CD4-positive, alpha-beta T cell treated with Interleukin-21 for 1 hour (primary cell): ENCODE data around the gene PUSL1.

ENCODE experiments used
- DNase-seq: peaks from one replicate; pipeline ENCODE4 v3.0.0-alpha.2; 2020

PUSL1 gene

GRCh38 chr1:1342061-1342562 is 33.7 kb downstream of the PUSL1 start:
- DNase-seq = no peak

GRCh38 chr1:1342584-1343115 is 34.3 kb downstream of the PUSL1 start:
- no peak for DNase-seq

- no peak for DNase-seq
These were observed 35.5 kb downstream of the PUSL1 start for GRCh38 chr1:1343811-1344421.

GRCh38 chr1:1344655-1345361 is 36.4 kb downstream of the PUSL1 start:
- no peak for DNase-seq

DNA sequence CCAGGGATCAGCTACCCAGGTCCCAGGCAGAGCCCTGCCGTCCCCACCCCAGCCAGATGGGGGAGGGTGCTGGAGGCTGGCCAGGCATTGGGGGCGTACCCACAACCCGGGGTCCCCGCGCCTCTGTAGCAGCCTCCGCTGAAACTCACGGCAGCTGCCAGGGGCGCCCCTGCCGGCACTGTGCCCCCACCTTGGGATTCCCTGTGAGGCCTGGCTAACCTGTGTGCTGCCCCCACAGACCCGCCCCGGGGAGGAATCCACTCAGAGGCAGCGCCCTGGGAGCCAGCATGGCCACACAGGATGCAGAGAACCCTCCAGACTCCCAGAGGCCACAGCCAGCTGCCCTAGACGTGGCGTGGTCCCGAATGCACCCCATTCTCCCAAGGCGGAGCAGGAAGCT is 37.0 kb downstream of the PUSL1 start:
- no peak for DNase-seq

- DNase-seq = no peak
These were observed 37.6 kb downstream of the PUSL1 start for GRCh38 chr1:1345860-1346500.

DNA sequence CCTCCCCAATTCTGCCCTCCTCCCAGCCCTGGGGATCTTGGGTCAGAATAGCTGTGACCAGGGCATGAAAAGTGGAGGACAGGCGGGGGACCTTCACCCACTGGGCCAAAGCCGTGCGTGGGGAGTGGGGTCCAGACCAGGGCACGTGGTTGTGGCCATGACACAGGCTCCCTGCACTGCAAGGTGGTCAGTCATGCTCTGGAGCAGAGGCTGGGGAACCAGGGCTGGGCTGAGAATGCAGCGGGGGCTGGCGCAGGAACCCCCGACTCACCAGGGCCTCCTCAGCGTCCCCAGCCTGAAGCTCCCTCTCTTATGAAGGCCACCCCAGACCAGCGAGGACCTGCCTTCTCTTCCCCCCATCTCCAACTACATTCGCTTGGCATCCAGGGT is 38.1 kb downstream of the PUSL1 start:
- no peak for DNase-seq

GRCh38 chr1:1347026-1347595 is 38.7 kb downstream of the PUSL1 start:
- no peak for DNase-seq

GRCh38 chr1:1347663-1348419 is 39.4 kb downstream of the PUSL1 start:
- DNase-seq = no peak

GRCh38 chr1:1348420-1349255 is 40.2 kb downstream of the PUSL1 start:
- DNase-seq = no peak

GRCh38 chr1:1349256-1350012 is 41.0 kb downstream of the PUSL1 start, which contains the start of gene DVL1:
Gene DVL1 (minus strand): TSS chr1:1349418. CDS start chr1:1349065, 353 bp downstream.
- peak; percentile 72 for DNase-seq

DNA sequence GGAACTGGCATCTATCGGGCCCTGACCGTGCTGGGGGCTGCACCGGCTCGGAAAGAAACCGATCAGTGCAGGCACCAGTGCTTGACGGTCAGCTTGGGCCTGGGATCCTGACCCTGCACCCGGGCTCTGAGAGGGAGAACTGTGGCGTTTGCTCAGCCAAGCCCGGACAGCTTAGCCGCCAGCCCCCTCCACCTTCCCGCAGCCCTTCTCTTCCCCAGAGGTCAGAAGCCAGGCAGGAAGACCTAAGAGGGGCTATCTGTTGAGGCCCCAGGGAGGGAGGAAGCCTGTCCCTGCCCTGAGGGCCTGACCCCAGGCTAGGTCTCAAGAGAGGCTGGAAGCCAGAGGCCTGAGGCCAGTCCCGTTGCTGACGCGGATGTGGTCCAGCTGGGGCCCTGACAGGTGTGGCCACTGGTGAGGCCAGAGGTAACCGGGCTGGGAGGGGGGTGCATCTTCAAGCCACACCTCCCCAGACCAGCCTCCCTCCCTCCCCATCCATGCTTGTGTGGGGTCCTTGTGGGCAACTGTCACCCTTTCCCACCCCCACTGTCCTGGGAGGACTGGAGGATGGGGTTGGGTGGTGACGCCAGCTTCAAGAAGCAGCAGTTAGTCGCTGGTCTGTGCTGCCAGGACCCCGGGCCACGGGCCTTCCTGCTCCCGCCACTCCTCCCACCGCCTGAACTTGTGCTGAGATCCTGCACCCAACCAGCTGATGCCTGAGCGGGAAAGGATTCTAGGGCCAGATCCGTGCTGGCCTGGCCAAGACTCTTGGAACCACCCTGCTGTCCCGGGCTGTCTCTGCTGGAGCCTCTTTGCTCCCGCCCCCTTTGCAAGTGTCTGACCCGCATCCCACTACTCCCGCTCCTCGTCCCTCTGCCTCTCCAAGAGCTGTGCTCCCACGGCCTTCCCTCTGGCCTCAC is 43.4 kb downstream of the PUSL1 start:
- DNase-seq = no peak

DNA sequence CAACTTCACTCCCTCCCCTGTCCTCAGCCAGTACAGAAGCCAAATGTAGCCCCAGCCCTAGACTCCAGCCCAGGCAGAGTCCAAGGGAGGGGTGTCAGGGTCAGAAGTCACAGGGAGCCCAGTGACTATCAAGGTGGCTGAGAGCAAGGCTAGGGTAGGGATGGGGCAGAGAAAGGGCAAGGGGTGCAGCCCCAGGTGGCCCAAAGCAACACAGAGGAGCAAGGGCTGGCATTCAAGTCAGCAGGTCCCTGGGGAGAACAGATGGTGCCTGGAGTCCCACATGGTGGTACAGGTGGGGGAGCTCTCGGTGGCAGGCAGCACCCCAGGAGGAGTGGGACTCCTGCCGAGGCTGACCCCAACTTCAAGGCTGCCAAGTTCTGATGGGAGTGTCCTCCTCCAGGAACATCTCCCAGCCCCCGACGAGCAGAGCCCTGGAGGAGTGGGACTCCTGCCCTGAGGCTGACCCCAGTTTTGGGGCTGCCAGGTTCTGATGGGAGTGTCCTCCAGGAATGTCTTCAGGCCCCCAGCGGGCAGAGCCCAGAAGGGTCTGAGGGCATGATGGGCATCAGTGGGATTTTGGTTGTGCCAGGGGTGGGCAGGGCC is 44.5 kb downstream of the PUSL1 start:
- no peak for DNase-seq

- no peak for DNase-seq
These were observed 45.2 kb downstream of the PUSL1 start for GRCh38 chr1:1353389-1354151.

DNA sequence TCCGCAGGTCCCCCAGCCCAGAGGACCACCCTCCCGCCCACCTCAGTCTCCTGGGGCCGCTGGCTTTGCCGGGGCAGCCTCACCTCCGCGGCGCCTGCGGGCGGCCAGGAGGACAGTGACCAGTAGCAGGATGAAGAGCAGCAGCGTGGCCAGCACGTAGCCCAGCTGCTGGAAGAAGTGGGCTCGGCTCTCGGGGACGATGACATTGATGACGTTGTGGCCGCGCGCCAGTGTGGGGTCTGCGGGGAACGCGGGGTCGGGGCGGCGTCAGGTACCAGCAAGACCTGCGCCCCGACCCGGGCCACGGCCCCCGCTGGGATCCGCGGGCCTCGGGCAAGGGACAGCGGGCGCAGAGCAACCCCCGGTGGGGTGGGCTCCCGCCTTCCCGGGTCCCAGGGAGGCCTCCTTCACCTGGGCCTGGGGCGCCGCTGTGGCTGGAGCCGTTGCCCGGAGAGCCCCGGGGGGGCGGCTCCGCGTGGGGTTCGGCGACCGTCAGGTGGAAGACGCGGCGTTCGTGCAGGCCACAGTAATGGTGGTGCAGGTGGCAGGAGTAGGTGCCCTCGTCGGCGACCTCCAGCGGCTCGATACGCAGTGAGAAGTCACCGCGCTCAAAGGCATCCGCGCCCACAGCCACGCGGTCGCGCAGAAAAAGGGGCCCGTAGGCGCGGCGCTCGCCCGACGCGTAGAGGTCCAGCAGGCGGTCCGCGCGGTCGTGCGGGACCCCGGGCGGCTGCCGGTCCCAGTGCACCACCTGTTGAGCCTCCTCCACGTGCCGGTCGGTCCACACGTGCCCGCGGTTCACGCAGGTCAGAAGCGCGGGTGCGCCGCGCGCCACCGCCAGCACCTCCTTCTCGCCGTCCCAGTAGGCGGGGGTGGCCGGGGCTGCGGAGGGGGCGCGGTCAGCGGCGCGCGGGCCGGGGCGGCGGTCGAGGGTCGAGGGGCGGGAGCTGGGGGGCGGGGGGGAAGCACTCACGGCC is 46.2 kb downstream of the PUSL1 start:
- no peak for DNase-seq

DNA sequence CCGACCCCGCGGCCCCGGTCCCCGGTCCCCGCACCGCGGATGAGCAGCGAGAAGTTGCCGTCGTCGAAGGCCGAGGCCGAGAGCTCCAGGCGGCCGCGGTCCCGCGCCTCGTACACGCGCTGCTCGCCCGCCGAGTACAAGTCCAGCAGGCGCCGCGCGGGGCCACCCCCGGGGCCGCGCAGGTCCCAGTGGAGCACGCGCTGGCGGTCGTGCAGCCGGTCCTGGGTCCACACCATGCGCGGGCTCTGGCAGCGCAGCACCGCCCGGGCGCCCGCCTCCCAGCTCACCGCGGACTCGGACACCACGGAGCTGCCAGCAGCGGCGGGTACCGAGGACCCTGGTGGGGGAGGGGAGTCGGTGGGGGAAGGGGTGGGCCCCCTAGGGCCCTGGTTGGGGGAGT is 47.0 kb downstream of the PUSL1 start:
- no peak for DNase-seq

DNA sequence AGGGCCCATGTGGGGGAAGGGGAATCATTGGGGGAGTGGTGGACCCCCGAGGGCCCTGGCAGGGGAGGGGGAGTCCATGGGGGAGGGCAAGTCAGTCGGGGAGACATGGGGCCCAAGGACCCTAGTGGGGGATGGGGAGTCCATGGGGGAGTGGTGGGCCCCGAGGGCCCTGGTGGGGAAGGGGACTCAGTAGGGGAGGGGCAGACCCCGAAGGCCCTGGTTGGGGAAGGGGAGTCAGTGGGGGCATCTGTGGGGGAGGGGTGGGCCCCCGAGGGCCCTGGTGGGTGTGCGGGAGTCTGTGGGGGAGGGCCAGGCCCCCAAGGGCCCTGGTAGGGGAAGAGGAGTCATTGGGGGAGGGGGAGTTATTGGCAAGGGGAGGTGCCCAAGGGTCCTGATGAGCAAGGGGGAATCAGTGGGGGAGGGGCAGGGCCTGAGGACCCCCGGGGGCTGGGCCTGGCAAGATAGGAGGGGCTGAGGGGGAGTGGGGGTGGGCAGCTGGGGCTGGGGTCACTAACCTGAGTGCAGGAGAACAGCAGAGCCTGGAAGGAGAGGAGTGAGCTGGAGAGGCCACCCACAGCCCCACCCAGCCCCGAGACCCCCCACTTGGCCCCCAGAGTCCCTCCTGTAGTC is 47.9 kb downstream of the PUSL1 start:
- no peak for DNase-seq
